HG03575 (cell line): ENCODE results near the gene A3GALT2.

Experiments
- ATAC-seq: cut with Tn5 transposase; IDR thresholded peaks from one replicate; pipeline ENCODE4 v1.9.1; 2021; ENCODE audit not compliant: unreplicated experiment, insufficient number of reproducible peaks, low FRiP score; ENCODE audit errors: extremely low read depth

The A3GALT2 gene

DNA sequence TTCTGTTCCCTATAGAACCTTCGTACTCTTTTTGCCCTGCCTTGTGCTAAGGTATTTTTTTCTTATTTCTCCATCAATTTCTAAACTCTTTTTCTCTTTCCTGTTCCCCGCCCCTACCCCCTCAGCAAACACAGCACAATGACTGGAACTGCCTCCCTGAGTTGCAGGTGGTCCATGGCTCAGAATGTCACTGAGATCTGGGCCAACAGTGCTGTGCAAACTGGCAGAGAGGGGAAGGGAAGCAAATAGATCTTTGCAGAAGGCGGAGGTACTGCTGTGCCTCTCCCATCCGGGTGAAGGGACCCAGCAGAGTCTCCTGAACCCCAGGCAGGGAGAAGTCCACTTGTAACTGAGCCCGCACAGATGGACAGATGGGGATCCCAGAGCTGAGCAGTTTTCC lies 32.6 kb upstream of the A3GALT2 start:
- no peak for ATAC-seq

DNA sequence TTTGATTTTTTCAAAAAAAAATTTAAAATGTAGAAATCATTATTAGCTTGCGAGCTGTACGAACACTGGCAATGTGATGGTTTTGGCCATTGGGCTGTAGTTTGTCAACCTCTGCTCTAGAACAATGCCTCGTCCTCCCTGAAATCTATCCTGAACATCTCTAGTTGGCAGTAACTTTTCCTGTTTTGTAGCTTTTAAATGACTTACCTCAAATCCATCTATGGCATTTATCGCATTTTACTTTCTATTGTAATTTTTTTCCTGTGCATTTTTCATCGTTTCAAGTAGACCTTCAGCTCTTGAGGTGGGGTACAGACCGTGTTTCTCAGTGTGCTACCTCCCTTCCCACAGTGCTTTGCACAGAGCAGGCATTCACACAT lies 30.4 kb upstream of the A3GALT2 start:
- ATAC-seq: no peak

DNA sequence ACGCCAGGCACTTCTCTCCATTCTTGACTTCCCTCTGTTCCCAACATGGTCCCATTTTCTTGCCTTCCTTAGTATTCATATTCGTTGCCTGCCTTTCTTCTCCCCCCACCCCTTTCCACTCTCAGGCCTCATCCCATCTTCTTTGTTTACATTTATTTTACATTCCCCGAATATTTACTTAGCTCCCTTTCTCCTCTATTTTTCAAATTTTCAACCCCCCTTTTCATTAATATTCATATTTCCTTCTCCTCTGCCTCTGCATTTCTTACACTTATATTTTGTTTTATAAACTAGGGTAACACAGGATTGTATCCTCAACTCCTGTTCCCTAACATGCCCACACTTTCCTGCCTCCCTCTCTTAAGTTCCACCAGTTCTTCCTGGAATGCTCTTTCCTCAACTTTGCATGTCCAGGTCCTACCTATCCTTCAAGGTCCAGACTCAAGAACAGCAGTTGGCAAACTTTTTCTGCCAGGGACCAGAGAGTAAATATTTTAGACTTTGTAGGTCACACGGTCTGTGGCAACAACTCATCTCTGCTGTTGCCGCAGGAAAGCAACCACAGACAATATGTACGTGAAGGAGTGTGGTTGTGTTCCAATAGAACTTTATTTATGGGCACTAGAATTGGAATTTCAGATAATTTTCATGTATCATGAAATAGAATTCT lies 29.8 kb upstream of the A3GALT2 start:
- ATAC-seq: no peak

DNA sequence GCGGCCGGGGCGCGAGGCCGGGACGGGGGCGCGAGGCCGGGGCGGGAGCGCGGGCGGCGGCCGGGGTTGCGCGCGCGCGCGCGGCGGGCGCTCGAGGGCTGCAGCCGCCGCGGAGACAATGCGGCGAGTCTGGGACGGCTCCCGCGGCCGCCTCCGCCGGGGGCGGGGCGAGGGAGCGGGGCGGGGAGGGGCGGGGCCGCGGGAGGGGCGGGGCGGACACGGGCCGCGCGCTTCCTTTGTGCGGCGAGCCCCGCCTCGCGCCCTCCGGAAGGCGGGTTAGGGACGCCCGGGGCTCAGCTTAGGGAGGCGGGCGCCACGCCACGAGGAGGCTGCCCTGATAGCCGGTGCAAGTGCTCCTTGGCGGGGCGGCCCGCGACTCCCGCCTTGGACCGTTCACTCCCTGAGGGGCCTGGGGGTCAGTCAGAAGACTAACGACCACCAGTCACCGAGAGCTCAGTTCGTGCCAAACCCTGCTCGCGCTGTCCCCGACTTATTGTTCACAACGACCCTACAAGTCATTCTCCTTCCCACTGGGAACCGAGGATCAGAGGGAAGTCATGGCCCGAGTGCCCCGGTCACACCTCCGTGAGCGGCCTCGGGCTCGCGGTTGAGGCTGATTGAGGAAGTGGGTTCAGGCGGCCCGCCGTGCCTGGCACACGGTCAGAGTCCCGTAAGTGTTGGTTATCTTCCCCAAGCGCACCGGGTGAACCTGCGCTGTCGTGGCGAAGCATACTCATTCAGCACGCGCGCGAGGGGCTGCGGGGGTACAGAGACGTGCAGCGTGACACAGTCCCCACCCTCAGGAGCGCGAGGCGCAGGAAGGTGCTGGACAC lies 29.1 kb upstream of the A3GALT2 start:
- no peak for ATAC-seq

- no peak for ATAC-seq
Observed at GRCh38 chr1:33349081-33349759, 28.3 kb upstream of the A3GALT2 start.

DNA sequence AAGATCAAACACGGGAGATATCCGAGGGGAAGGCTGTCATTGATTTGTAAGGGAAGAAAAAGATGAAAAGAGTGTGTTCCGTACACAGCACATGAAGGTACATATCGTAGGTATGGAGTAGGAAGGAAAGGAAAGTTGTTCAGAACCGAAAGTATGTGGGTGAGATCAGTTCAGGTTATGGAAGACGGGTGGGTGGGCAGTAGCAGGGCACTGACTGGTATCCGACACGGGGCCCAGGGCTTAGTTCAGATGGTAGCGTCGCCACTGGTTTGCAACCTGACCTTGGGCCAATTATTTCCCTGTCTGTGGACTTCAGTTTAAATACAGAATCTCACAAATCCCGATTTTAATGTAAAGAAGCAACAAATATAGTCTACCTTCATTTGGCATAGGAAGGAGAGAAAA lies 27.8 kb upstream of the A3GALT2 start:
- ATAC-seq: no peak

GRCh38 chr1:33348194-33348593 lies 27.3 kb upstream of the A3GALT2 start:
- ATAC-seq: no peak

GRCh38 chr1:33347650-33347992 lies 26.7 kb upstream of the A3GALT2 start:
- ATAC-seq: no peak

DNA sequence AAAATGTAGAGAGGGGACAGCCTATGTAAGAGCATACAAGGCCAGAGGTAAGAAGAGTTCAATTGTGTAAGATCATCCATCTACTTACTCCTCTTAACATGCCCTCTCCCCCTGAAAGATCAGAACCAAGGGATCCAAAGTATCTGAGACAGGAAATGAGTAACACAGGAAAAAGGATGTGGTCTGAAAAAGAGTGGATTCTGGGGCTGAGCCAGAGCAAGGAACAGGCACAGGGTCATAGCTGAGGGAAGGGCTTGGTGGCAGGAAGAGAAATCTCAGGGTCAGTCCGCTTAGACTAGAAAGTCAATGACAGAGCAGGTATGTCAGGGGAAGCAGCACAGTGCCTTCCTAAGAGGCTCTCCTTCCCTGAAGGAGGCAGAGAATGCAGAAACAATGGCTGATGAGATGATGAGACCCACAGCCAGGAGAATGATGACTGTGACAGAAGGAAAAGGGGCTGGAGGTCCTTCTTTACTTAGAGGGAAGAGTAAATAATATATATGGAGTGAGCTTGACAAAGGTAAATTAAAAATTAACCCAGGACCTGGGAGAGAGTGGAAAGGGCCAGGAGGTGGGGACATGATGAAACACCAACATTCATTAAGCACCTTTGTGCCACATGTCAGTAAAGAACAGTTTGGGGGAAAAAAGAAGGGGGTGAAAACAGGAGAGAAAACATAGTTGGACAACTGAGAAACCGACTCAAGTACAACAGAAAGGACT lies 26.2 kb upstream of the A3GALT2 start:
- no peak for ATAC-seq

GRCh38 chr1:33346533-33346926 lies 25.6 kb upstream of the A3GALT2 start:
- no peak for ATAC-seq

GRCh38 chr1:33344896-33345560 lies 24.1 kb upstream of the A3GALT2 start:
- ATAC-seq: no peak

- no peak for ATAC-seq
Observed at GRCh38 chr1:33343539-33343938, 22.6 kb upstream of the A3GALT2 start.

GRCh38 chr1:33342041-33342723 lies 21.3 kb upstream of the A3GALT2 start:
- ATAC-seq: no peak

- no peak for ATAC-seq
Observed at GRCh38 chr1:33341190-33341589, 20.3 kb upstream of the A3GALT2 start.

DNA sequence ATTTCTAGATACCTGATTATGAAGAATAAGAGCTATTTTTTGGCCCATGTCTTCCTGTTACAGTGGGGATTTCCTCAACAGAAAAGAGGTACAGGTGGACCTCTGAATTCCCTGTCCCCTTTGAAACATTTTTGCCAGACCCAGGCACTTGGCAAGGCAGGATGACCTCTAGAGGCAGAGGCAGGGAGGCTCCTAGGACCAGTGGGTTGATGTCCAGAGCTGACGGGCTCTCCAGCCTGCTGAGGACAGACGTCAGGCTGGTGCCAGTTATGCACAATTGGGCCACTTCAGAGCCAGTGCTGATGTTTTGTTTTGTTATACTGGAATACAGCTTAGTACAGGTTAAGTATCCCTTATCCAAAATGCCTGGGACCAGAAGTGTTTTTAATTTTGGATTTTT lies 18.5 kb upstream of the A3GALT2 start:
- ATAC-seq: no peak

GRCh38 chr1:33338440-33339211 lies 17.7 kb upstream of the A3GALT2 start:
- no peak for ATAC-seq

- no peak for ATAC-seq
Observed at GRCh38 chr1:33338048-33338439, 17.1 kb upstream of the A3GALT2 start.

- no peak for ATAC-seq
Observed at GRCh38 chr1:33337441-33337840, 16.5 kb upstream of the A3GALT2 start.
